ELR (cell line): ENCODE data around the gene FHL3.
"Not testable (repeated sequence)": the region's sequence is repeated elsewhere in the genome, so short reads cannot be mapped to it uniquely, and the experiment has no call there.

ENCODE experiments used
- DNase-seq: peaks from one replicate; pipeline ENCODE4 v3.0.0-alpha.2; 2015; ENCODE audit warnings: low read depth

FHL3 gene

GRCh38 chr1:38034871-38035270 lies 29.6 kb upstream of the FHL3 start:
- DNase-seq: no peak

- DNase-seq: not testable (repeated sequence)
Observed at GRCh38 chr1:38032992-38033391, 27.7 kb upstream of the FHL3 start.

GRCh38 chr1:38031513-38031866 lies 26.2 kb upstream of the FHL3 start:
- DNase-seq: no peak

GRCh38 chr1:38030596-38031512 lies 25.5 kb upstream of the FHL3 start:
- DNase-seq: no peak

GRCh38 chr1:38029685-38030511 lies 24.6 kb upstream of the FHL3 start:
- peak; percentile 70 for DNase-seq

- DNase-seq: no peak
Observed at GRCh38 chr1:38029081-38029681, 23.9 kb upstream of the FHL3 start.

GRCh38 chr1:38028671-38029070 lies 23.4 kb upstream of the FHL3 start:
- no peak for DNase-seq

- peak; percentile 67 for DNase-seq
Observed at GRCh38 chr1:38028105-38028591, 22.8 kb upstream of the FHL3 start.

- no peak for DNase-seq
Observed at GRCh38 chr1:38027201-38028104, 22.1 kb upstream of the FHL3 start.

- peak; percentile 67 for DNase-seq
Observed at GRCh38 chr1:38026592-38027200, 21.4 kb upstream of the FHL3 start.

- DNase-seq: no peak
Observed at GRCh38 chr1:38025664-38026063, 20.4 kb upstream of the FHL3 start.

GRCh38 chr1:38025233-38025632 lies 19.9 kb upstream of the FHL3 start:
- DNase-seq: no peak

- DNase-seq: no peak
Observed at GRCh38 chr1:38022810-38023209, 17.5 kb upstream of the FHL3 start.

- DNase-seq: no peak
Observed at GRCh38 chr1:38021969-38022368, 16.7 kb upstream of the FHL3 start.

GRCh38 chr1:38020396-38020795 lies 15.1 kb upstream of the FHL3 start:
- no peak for DNase-seq

GRCh38 chr1:38018864-38019343 lies 13.6 kb upstream of the FHL3 start:
- peak; percentile 66 for DNase-seq

- no peak for DNase-seq
Observed at GRCh38 chr1:38015978-38016725, 10.8 kb upstream of the FHL3 start.

- DNase-seq: no peak
Observed at GRCh38 chr1:38014724-38015424, 9.6 kb upstream of the FHL3 start.

GRCh38 chr1:38014171-38014570 lies 8.9 kb upstream of the FHL3 start:
- DNase-seq: no peak

- no peak for DNase-seq
Observed at GRCh38 chr1:38013227-38013622, 7.9 kb upstream of the FHL3 start.
